Epidermal melanocyte (primary cell): ENCODE measurements around the gene SLC49A3.
"Not testable (repeated sequence)": the region's sequence is repeated elsewhere in the genome, so short reads cannot be mapped to it uniquely, and the experiment has no call there.

Source experiments
- DNase-seq: peaks from one replicate; pipeline ENCODE4 v3.0.0; 2011; ENCODE audit warnings: low spot score; ENCODE audit not compliant: insufficient read length

Gene SLC49A3

GRCh38 chr4:722169-722725, 33.3 kb upstream of the SLC49A3 start:
- no peak for DNase-seq

GRCh38 chr4:721261-722168, 32.6 kb upstream of the SLC49A3 start:
- peak; percentile 93 for DNase-seq

- DNase-seq: no peak
These were observed 31.3 kb upstream of the SLC49A3 start for GRCh38 chr4:720111-720860.

GRCh38 chr4:718460-718859, 29.5 kb upstream of the SLC49A3 start:
- no peak for DNase-seq

- DNase-seq: no peak
These were observed 28.8 kb upstream of the SLC49A3 start for GRCh38 chr4:717601-718320.

- no peak for DNase-seq
These were observed 25.1 kb upstream of the SLC49A3 start for GRCh38 chr4:714087-714486.

GRCh38 chr4:712916-713632, 24.1 kb upstream of the SLC49A3 start:
- DNase-seq: no peak

GRCh38 chr4:712093-712492, 23.1 kb upstream of the SLC49A3 start:
- DNase-seq: no peak

- no peak for DNase-seq
These were observed 22.0 kb upstream of the SLC49A3 start for GRCh38 chr4:710916-711315.

- no peak for DNase-seq
These were observed 21.2 kb upstream of the SLC49A3 start for GRCh38 chr4:710116-710515.

- no peak for DNase-seq
These were observed 20.4 kb upstream of the SLC49A3 start for GRCh38 chr4:709348-709747.

GRCh38 chr4:708631-708933, 19.6 kb upstream of the SLC49A3 start:
- no peak for DNase-seq

- DNase-seq: no peak
These were observed 19.1 kb upstream of the SLC49A3 start for GRCh38 chr4:707929-708630.

- DNase-seq: no peak
These were observed 18.1 kb upstream of the SLC49A3 start for GRCh38 chr4:706834-707598.

- DNase-seq: not testable (repeated sequence)
These were observed 17.2 kb upstream of the SLC49A3 start for GRCh38 chr4:706083-706633.

- peak; percentile 99 for DNase-seq
These were observed 16.5 kb upstream of the SLC49A3 start, which contains the start of gene PCGF3 for GRCh38 chr4:705278-706082. Gene PCGF3 (plus strand): TSS chr4:705832. CDS start chr4:733681, 27,849 bp downstream.

GRCh38 chr4:704971-705277, 16.0 kb upstream of the SLC49A3 start:
- no peak for DNase-seq

GRCh38 chr4:704198-704891, 15.4 kb upstream of the SLC49A3 start:
- no peak for DNase-seq
